GM20000 (cell line): Measurements from ENCODE around the gene PHLDA2.

Experiments
- DNase-seq: peaks from one replicate; pipeline ENCODE4 v3.0.0; 2012; ENCODE audit warnings: low spot score
- TF ChIP-seq, protein P1 (sequence below): IDR thresholded peaks from 2 replicates; pipeline ENCODE4 v1.5.1; 2012; ENCODE audit warnings: mild to moderate bottlenecking, control low read depth; ENCODE audit errors: extremely low read depth, missing control alignments

The PHLDA2 gene

DNA sequence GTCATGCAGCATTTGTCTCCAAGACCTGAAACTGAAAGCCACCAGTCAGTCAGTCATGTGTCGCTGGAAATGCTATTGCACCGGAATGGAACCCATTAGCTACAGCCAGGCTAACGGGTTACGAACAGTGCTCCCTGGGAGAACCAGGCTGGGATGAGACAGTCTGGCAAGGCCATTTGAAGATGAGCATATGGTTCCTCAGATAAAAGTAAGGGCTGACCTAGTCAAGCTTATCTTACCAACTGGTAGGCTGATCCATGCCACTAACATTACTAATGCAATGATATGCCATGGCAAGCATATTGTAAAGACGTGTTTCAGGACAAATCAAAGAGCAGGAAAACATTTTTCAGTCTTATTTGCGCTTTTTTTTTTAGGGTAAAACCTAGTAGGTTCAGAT, 34.5 kb upstream of the PHLDA2 start:
- no peak for DNase-seq
- TF ChIP-seq, protein P1, sequence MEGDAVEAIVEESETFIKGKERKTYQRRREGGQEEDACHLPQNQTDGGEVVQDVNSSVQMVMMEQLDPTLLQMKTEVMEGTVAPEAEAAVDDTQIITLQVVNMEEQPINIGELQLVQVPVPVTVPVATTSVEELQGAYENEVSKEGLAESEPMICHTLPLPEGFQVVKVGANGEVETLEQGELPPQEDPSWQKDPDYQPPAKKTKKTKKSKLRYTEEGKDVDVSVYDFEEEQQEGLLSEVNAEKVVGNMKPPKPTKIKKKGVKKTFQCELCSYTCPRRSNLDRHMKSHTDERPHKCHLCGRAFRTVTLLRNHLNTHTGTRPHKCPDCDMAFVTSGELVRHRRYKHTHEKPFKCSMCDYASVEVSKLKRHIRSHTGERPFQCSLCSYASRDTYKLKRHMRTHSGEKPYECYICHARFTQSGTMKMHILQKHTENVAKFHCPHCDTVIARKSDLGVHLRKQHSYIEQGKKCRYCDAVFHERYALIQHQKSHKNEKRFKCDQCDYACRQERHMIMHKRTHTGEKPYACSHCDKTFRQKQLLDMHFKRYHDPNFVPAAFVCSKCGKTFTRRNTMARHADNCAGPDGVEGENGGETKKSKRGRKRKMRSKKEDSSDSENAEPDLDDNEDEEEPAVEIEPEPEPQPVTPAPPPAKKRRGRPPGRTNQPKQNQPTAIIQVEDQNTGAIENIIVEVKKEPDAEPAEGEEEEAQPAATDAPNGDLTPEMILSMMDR, result no peak

- TF ChIP-seq, protein P1, result no peak
- no peak for DNase-seq
These were observed 34.0 kb upstream of the PHLDA2 start for GRCh38 chr11:2963112-2963754.

DNA sequence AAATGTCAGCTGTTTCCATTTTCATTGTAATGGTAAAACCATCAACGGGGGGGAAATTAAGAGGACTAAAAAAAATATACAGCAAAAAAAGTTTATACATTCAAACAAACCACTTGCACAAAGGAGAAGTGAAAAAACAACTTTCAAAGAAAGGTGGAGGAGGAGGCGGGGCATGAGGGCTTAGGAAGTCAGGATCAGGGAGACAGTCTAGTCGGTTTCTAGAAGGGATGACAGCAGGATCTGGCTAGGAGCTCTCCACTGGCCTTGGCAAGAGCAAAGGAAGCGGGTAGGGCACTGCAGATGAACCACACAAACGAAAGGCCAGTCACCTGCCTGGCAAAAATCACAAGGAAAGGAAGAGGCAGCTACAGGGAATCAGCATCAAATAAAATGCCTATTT, 31.9 kb upstream of the PHLDA2 start:
- no peak for DNase-seq
- TF ChIP-seq, protein P1, result no peak

DNA sequence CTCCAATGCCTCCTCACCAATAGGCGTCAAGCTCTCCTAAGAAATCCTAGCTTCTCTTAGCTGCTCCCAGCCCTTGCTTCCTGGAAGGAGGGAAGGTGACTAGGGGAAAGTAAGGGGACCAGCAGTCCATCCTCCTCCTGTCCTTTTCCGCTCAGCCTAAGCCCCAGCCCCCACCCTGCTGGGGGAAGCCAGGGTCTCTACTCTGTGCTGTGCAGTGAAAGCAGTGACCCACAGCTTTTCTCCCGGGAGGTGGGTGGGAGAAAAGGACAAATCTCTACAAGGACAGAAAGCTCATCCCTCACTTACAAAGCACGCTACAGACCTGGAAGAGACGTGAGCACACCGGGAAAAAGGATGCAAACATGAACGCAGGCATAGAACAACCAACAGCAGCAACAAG, 30.9 kb upstream of the PHLDA2 start:
- TF ChIP-seq, protein P1, result no peak
- DNase-seq, result no peak

- no peak for DNase-seq
- TF ChIP-seq, protein P1, result no peak
These were observed 29.0 kb upstream of the PHLDA2 start for GRCh38 chr11:2958251-2958650.

GRCh38 chr11:2955906-2956476, 26.8 kb upstream of the PHLDA2 start:
- TF ChIP-seq, protein P1, result no peak
- no peak for DNase-seq

- TF ChIP-seq, protein P1, result no peak
- DNase-seq, result no peak
These were observed 25.0 kb upstream of the PHLDA2 start for GRCh38 chr11:2954263-2954662.
